KOPT-K1 (cell line): Measurements from ENCODE around the gene TSEN15.
"Not testable (repeated sequence)": the region's sequence is repeated elsewhere in the genome, so short reads cannot be mapped to it uniquely, and the experiment has no call there.

ENCODE experiments used
- H3K27ac ChIP-seq: fragments of 200-600 bp; sonication (generic); 2 replicates; pipeline ENCODE4 v1.5.1; 2016; ENCODE audit warnings: antibody characterized with exemption, mild to moderate bottlenecking, low read depth, low read length; ENCODE audit not compliant: poor library complexity, severe bottlenecking
- H3K36me3 ChIP-seq: fragments of 200-600 bp; sonication (generic); 2 replicates; pipeline ENCODE4 v1.5.1; 2017; ENCODE audit warnings: antibody characterized with exemption, mild to moderate bottlenecking, low read length, moderate library complexity; ENCODE audit not compliant: insufficient read depth
- H3K9me3 ChIP-seq: fragments of 200-600 bp; sonication (generic); 2 replicates; pipeline ENCODE4 v1.5.1; 2017; ENCODE audit warnings: antibody characterized with exemption, low read length, mild to moderate bottlenecking; ENCODE audit not compliant: insufficient read depth, poor library complexity, severe bottlenecking

Gene TSEN15

GRCh38 chr1:184082541-184083415 is 31.2 kb downstream of the TSEN15 start:
- no peak overlapping the region for H3K27ac ChIP-seq
- H3K36me3 ChIP-seq: no peaks in the 10 kb centered on the region
- no peaks in the 10 kb centered on the region for H3K9me3 ChIP-seq

DNA sequence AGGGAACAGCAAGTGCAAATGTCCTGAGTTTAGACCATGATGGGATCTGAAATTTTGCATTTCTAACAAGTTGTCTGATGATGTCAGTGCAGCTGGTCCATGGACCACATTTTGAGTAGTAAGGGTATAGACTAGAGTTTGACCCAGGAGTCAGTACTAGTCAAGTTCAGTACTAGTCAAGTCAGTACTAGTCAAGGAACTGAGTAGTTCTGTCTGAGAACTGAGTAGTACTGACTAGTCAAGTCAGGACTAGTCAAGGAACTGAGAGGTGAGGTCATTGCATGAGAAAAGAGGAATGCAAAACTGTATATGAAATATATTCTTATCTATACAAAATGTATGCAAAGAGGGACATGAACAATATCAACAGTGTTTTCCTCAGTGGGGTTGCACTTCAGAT is 34.1 kb downstream of the TSEN15 start:
- no peaks in the 10 kb centered on the region for H3K9me3 ChIP-seq
- H3K36me3 ChIP-seq: no peaks in the 10 kb centered on the region
- no peak overlapping the region for H3K27ac ChIP-seq

DNA sequence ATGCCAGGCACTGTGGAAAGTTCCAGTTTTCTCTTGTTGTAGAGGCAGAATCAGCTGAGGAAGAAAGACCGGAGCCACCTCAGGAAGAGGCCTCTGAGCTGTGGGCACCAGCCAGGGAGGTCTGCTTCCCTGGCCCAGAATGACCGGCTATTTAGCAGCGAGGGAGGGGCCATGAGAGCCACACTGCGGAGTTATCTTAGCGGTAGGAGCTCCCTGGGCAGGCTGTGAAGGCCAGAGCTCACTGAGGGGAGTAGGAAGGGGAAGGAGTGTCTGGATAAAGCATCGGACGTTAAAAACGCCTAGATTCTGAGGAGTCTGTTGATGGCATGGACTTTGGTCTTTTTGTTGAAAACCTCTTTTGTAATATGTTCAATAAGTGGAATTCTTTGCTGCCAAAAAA is 36.5 kb downstream of the TSEN15 start:
- Histone ChIP-seq H3K36me3 (no peaks in the 10 kb centered on the region), H3K27ac (no peak overlapping the region), H3K9me3 (no peaks in the 10 kb centered on the region)

DNA sequence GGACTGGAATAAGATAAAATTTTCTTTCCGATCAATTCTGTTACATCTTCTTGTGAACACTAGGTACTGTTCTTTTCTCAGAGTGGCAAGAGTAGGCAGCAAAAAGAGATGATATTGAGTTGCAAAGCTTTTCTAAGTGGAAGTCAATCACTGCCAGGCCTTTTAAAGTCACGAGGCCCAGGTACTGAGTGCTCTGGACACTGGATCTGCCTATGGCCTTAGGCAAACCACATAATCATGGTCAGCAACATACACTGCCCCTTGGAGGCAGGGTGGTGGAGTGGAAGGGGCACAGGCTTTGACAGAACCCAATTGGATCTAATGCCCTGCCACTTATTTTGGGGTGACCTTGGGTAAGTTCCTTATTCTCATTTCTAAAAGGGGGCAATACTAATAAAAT is 41.5 kb downstream of the TSEN15 start:
- Histone ChIP-seq H3K36me3 (no peaks in the 10 kb centered on the region), H3K9me3 (no peaks in the 10 kb centered on the region), H3K27ac (no peak overlapping the region)

DNA sequence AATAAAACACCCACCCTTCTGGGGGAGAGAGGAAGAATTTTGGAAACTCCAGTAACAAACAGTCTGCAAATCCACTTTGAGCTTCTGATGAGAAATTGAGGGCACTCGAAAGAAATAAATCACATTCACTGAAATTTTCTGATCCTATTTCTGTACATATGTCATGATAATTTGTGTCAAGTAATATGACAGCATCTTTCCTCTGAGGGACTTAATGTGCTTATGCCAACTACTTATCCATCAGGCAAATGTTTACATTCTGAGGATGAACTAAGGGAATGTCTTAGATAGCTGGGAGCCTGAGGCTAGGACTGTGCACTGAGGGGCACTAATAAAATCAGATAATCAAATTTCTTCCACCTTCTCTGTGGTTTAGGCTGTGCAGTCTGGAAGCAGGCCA is 44.5 kb downstream of the TSEN15 start:
- Histone ChIP-seq H3K27ac (no peak overlapping the region), H3K9me3 (no peaks in the 10 kb centered on the region), H3K36me3 (no peaks in the 10 kb centered on the region)

- H3K9me3 ChIP-seq, H3K36me3 ChIP-seq, H3K27ac ChIP-seq: not testable (repeated sequence)
Measured at GRCh38 chr1:184096580-184096979, 45.0 kb downstream of the TSEN15 start.

- peaks cover 4% of the 10 kb centered on the region for H3K9me3 ChIP-seq
- H3K27ac ChIP-seq: no peak overlapping the region
- no peaks in the 10 kb centered on the region for H3K36me3 ChIP-seq
Measured at GRCh38 chr1:184101141-184101540, 49.6 kb downstream of the TSEN15 start.

DNA sequence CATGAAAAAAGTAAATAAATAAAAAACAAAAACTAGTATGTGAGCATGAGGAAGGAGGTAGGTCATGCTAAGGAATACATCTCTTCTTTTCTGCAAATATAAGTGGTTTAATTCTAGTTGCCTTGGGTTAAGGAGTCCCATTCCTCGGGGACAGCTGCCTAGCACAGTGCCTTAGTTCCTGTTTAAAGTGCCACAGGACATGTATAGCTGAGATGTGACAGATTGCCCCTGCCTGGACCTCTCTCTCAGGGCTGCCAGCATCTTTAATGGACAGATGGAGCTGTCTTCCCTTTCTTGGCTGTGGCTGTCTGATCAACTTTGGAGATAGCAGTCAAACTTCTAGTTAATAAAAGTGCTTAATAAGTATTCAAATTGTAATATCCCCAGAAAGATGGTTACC is 50.0 kb downstream of the TSEN15 start:
- Histone ChIP-seq H3K9me3 (peaks cover 7% of the 10 kb centered on the region), H3K36me3 (no peaks in the 10 kb centered on the region), H3K27ac (no peak overlapping the region)

DNA sequence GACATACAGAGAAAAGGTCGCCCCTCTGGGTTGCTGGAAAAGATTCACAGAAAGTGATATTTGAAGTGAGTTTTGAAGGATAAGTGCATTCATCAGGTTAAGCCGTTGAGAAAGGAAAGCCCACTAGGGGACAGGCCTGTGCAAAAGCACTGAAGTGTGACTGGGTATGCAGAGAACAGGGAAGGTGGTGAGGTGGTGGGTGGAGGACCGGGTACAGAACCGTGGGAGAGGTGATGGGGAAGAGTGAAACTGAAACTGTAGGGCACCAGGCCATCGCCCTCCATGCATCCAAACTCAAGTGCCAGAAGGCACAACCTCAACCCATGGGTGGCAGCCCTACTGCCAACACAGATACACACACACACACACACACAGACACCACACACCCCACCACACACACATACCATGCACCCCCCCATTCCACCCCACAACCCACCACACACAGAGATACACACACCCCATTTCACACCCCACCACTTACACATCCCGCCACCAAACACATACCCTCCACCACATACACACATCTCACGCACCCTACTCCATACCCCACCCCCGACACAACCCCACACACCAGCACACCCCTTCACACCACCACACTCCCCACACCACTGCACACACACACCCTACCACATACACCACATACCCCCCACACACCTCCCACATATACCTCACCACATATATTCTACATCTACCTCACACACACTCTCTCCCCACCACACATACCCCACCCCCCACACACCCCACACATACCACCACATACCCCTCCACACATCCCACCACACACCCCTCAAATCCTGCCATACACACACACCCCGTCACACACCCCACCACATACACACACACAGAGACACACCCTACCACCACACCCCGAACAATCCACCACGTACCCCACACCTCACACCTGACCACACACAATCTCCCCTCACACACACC is 59.0 kb downstream of the TSEN15 start:
- H3K27ac ChIP-seq: no peak overlapping the region
- H3K36me3 ChIP-seq: no peaks in the 10 kb centered on the region
- peaks cover 11% of the 10 kb centered on the region for H3K9me3 ChIP-seq

GRCh38 chr1:184112176-184112948 is 60.8 kb downstream of the TSEN15 start:
- Histone ChIP-seq H3K27ac (no peak overlapping the region), H3K9me3 (no peaks in the 10 kb centered on the region), H3K36me3 (no peaks in the 10 kb centered on the region)

- Histone ChIP-seq H3K36me3 (no peaks in the 10 kb centered on the region), H3K27ac (no peak overlapping the region)
Measured at GRCh38 chr1:184113251-184113650, 61.7 kb downstream of the TSEN15 start.

GRCh38 chr1:184114818-184115398 is 63.4 kb downstream of the TSEN15 start:
- Histone ChIP-seq H3K36me3 (no peaks in the 10 kb centered on the region), H3K27ac (no peak overlapping the region), H3K9me3 (no peaks in the 10 kb centered on the region)

More at GRCh38 chr1:184113251-184113650, 61.7 kb downstream of the TSEN15 start:
- no peaks in the 10 kb centered on the region for H3K9me3 ChIP-seq

- H3K9me3 ChIP-seq: no peaks in the 10 kb centered on the region
- no peak overlapping the region for H3K27ac ChIP-seq
- no peaks in the 10 kb centered on the region for H3K36me3 ChIP-seq
Measured at GRCh38 chr1:184116287-184116686, 64.8 kb downstream of the TSEN15 start.

DNA sequence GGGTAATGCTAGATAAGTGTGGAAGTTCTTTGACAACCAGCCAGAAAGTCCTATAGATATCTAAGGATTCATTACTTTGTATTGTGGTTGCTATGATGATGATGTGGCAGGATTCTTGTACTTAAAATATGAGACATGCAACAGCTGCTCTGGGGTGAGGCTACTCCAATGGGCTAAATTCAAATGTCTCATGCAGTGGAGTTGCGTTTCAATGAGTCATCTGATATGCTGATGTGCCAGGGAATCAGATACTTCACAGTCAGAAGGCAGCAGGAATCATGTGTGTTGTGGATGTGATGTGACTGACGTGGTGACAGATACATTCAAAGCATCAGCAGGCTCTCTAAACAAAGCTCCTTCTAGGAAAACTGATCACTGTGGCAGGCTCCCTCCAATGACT is 66.5 kb downstream of the TSEN15 start:
- Histone ChIP-seq H3K36me3 (no peaks in the 10 kb centered on the region), H3K27ac (no peak overlapping the region), H3K9me3 (no peaks in the 10 kb centered on the region)
